ENCODE data around the gene PSMF1. TPM values are rescaled to one million over a fixed set of nuclear protein-coding genes. Genes with fewer than 3 reads are reported as not detected.

The PSMF1 gene
- total RNA-seq, 2 donors from 2014 or later = 89.6 to 151 TPM

GRCh38 chr20:1190847-1191246 lies 72.4 kb downstream of the PSMF1 start:
- H3K27ac Mint-ChIP-seq = no peak overlapping the region
- DNase-seq (ENCODE audit: low spot score in 2 of 2) = no peak
- H3K9me3 Mint-ChIP-seq = no peaks in the 10 kb centered on the region
- no peaks in the 10 kb centered on the region for H3K36me3 Mint-ChIP-seq
- no peak for ATAC-seq

- DNase-seq (ENCODE audit: low spot score in 2 of 2) (no peak), ATAC-seq (no peak)
- H3K9me3 Mint-ChIP-seq = no peaks in the 10 kb centered on the region
- H3K27ac Mint-ChIP-seq = no peak overlapping the region
- H3K36me3 Mint-ChIP-seq = no peaks in the 10 kb centered on the region
Measured at GRCh38 chr20:1191299-1191698, 72.9 kb downstream of the PSMF1 start.

GRCh38 chr20:1195226-1195625 lies 76.8 kb downstream of the PSMF1 start:
- DNase-seq (ENCODE audit: low spot score in 2 of 2) (no peak), ATAC-seq (no peak)
- Mint-ChIP-seq H3K27ac (no peak overlapping the region), H3K9me3 (no peaks in the 10 kb centered on the region), H3K36me3 (no peaks in the 10 kb centered on the region)

- H3K27ac Mint-ChIP-seq = no peak overlapping the region
- no peaks in the 10 kb centered on the region for H3K9me3 Mint-ChIP-seq
- H3K36me3 Mint-ChIP-seq = no peaks in the 10 kb centered on the region
- DNase-seq (ENCODE audit: low spot score in 2 of 2) = no peak
- no peak for ATAC-seq
Measured at GRCh38 chr20:1196634-1197033, 78.2 kb downstream of the PSMF1 start.

GRCh38 chr20:1197801-1198200 lies 79.4 kb downstream of the PSMF1 start:
- no peaks in the 10 kb centered on the region for H3K9me3 Mint-ChIP-seq
- no peaks in the 10 kb centered on the region for H3K36me3 Mint-ChIP-seq
- DNase-seq (ENCODE audit: low spot score in 2 of 2) (no peak), ATAC-seq (no peak)
- H3K27ac Mint-ChIP-seq = no peak overlapping the region

GRCh38 chr20:1198751-1199150 lies 80.3 kb downstream of the PSMF1 start:
- Mint-ChIP-seq H3K27ac (no peak overlapping the region), H3K36me3 (no peaks in the 10 kb centered on the region), H3K9me3 (no peaks in the 10 kb centered on the region)
- DNase-seq (ENCODE audit: low spot score in 2 of 2) = no peak
- ATAC-seq = no peak

GRCh38 chr20:1199212-1199873 lies 80.9 kb downstream of the PSMF1 start:
- Mint-ChIP-seq H3K36me3 (no peaks in the 10 kb centered on the region), H3K9me3 (no peaks in the 10 kb centered on the region), H3K27ac (no peak overlapping the region)
- no peak for DNase-seq (ENCODE audit: low spot score in 2 of 2)
- no peak for ATAC-seq

- no peaks in the 10 kb centered on the region for H3K36me3 Mint-ChIP-seq
- no peak for ATAC-seq
- no peak overlapping the region for H3K27ac Mint-ChIP-seq
- H3K9me3 Mint-ChIP-seq = no peaks in the 10 kb centered on the region
- DNase-seq (ENCODE audit: low spot score in 2 of 2) = no peak
Measured at GRCh38 chr20:1199964-1200363, 81.6 kb downstream of the PSMF1 start.

GRCh38 chr20:1202762-1203504 lies 84.5 kb downstream of the PSMF1 start, which contains the start of gene C20orf202:
TSS of gene C20orf202 (plus strand) at chr20:1203454. CDS start at chr20:1203586, 132 bp downstream.
- no peaks in the 10 kb centered on the region for H3K9me3 Mint-ChIP-seq

GRCh38 chr20:1203630-1204029 lies 85.2 kb downstream of the PSMF1 start:
- no peaks in the 10 kb centered on the region for H3K9me3 Mint-ChIP-seq
- H3K36me3 Mint-ChIP-seq = no peaks in the 10 kb centered on the region
- DNase-seq (ENCODE audit: low spot score in 2 of 2) = no peak
- no peak overlapping the region for H3K27ac Mint-ChIP-seq
- ATAC-seq = no peak

More at GRCh38 chr20:1202762-1203504, 84.5 kb downstream of the PSMF1 start, which contains the start of gene C20orf202:
- DNase-seq (ENCODE audit: low spot score in 2 of 2) (no peak), ATAC-seq (no peak)
- Mint-ChIP-seq H3K27ac (no peak within 1 kb of the TSS), H3K36me3 (no peaks in the 10 kb centered on the region)

GRCh38 chr20:1204113-1204512 lies 85.7 kb downstream of the PSMF1 start:
- H3K27ac Mint-ChIP-seq = no peak overlapping the region

GRCh38 chr20:1204576-1204975 lies 86.2 kb downstream of the PSMF1 start:
- no peaks in the 10 kb centered on the region for H3K9me3 Mint-ChIP-seq
- ATAC-seq = no peak
- no peaks in the 10 kb centered on the region for H3K36me3 Mint-ChIP-seq
- DNase-seq (ENCODE audit: low spot score in 2 of 2) = no peak
- no peak overlapping the region for H3K27ac Mint-ChIP-seq

More at GRCh38 chr20:1204113-1204512, 85.7 kb downstream of the PSMF1 start:
- DNase-seq (ENCODE audit: low spot score in 2 of 2) = no peak
- no peak for ATAC-seq
- H3K36me3 Mint-ChIP-seq = no peaks in the 10 kb centered on the region
- no peaks in the 10 kb centered on the region for H3K9me3 Mint-ChIP-seq

GRCh38 chr20:1205802-1206201 lies 87.4 kb downstream of the PSMF1 start:
- ATAC-seq (no peak), DNase-seq (ENCODE audit: low spot score in 2 of 2) (no peak)
- H3K27ac Mint-ChIP-seq = no peak overlapping the region
- no peaks in the 10 kb centered on the region for H3K9me3 Mint-ChIP-seq
- no peaks in the 10 kb centered on the region for H3K36me3 Mint-ChIP-seq

GRCh38 chr20:1206366-1207148 lies 88.2 kb downstream of the PSMF1 start:
- ATAC-seq (no peak), DNase-seq (ENCODE audit: low spot score in 2 of 2) (no peak)
- no peaks in the 10 kb centered on the region for H3K9me3 Mint-ChIP-seq
- H3K36me3 Mint-ChIP-seq = no peaks in the 10 kb centered on the region
- no peak overlapping the region for H3K27ac Mint-ChIP-seq

GRCh38 chr20:1207293-1207878 lies 89.0 kb downstream of the PSMF1 start:
- DNase-seq (ENCODE audit: low spot score in 2 of 2) = no peak
- Mint-ChIP-seq H3K27ac (no peak overlapping the region), H3K9me3 (no peaks in the 10 kb centered on the region), H3K36me3 (no peaks in the 10 kb centered on the region)
- ATAC-seq = no peak

GRCh38 chr20:1209447-1210387 lies 91.3 kb downstream of the PSMF1 start:
- Mint-ChIP-seq H3K36me3 (no peaks in the 10 kb centered on the region), H3K27ac (no peak overlapping the region), H3K9me3 (no peaks in the 10 kb centered on the region)
- DNase-seq (ENCODE audit: low spot score in 2 of 2) (no peak), ATAC-seq (peak; percentile 38 to 81)

All from activated naive CD4-positive, alpha-beta T cell treated with anti-CD3 and anti-CD28 coated beads, Interleukin-2, amount 50 U/mL, for 72 hours (primary cell).